GM18505 (cell line): Measurements from ENCODE around the gene ATN1.

Experiments used
- ATAC-seq: cut with Tn5 transposase; IDR thresholded peaks from one replicate; pipeline ENCODE4 v1.9.1; 2021; ENCODE audit not compliant: unreplicated experiment
- POLR2A ChIP-seq: IDR thresholded peaks from 4 replicates; pipeline ENCODE4 v1.6.1; 2011; ENCODE audit warnings: borderline replicate concordance; ENCODE audit not compliant: insufficient read depth, insufficient read length; ENCODE audit errors: extremely low read depth

The ATN1 gene

DNA sequence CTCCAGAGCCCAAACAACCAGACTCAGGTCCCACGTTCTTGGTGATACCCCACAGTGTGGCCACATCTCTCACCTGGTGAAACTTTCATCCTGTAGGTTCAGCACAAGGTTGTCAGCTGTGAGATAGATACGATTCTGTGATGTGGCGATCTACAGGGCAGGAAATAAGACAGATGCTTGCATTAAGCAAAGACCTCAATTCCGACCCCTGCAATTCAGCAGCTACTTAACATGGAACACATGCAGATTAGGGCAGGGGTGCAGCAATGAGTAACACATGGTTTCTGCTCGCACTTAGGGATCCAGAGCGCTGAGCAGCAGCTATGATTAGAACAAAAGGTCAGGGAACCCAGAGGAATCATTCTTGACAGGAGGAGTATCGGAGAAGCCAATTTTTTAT is 38.6 kb downstream of the ATN1 start:
- TF ChIP-seq POLR2A, result no peak
- no peak for ATAC-seq

DNA sequence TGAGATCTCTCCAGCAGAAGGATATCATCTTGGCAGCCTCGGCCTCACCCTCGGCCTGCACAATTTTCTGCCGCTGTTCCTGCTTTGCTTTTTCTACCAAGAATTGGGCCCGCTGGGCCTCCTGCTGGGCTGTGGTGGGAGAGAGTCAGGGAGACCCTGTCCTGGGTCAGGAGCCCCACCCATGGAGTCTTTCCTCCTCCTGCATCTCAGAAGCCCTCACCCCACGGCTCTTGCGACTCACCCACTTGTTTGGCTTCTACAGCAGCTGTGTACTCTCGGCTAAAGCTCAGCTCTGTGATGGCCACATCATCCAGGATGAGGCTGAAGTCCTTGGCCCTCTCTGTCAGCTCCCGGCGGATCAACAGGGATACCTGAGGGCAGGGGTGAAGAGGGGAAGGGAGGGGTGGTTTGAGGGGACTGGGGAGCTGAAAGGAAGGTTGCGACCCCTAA is 39.9 kb downstream of the ATN1 start:
- no peak for ATAC-seq
- no peak for TF ChIP-seq POLR2A

DNA sequence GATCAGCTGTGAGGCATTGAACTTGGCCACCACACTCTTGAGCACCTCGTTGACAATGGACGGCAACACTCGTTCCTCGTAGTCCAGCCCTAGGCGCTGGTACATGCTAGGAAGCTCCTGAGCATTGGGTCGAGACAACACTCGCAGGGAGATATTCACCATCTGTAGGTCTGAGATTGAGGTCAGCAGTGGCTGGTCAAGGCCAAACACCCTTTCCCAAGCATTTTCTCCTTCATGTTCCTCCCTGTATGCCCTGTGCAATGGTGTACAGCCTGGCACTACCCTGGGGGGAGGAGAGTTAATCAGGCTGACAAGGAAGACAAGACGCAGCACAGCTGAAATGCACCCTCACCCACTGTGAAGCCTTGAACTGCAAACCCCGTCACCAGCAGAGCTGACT is 40.7 kb downstream of the ATN1 start:
- ATAC-seq, result no peak
- TF ChIP-seq POLR2A, result no peak

DNA sequence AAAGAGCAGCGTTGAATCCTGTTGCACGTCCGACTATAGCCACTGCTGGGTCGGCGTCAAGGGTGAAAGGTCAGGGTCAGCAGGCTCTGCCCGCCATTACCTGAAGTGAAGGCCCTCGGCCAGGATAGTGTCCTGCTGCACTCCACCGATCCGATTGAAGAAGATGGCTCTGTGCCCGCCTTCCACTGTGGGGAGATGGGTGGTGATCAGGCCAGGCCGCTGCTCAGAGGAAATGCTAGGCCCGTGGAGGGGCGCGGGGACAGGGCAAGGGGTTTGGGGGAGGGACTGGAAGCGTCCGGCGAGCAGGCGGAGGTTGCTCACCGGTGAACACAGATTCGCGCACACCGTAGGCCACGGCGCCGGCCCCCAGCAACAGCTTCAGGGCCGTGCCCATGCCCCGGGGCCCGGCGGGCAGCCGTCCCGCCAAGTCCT is 42.4 kb downstream of the ATN1 start:
- no peak for TF ChIP-seq POLR2A
- peak; percentile 3 for ATAC-seq

GRCh38 chr12:6974180-6974579 is 46.4 kb downstream of the ATN1 start:
- TF ChIP-seq POLR2A, result no peak
- ATAC-seq, result no peak

DNA sequence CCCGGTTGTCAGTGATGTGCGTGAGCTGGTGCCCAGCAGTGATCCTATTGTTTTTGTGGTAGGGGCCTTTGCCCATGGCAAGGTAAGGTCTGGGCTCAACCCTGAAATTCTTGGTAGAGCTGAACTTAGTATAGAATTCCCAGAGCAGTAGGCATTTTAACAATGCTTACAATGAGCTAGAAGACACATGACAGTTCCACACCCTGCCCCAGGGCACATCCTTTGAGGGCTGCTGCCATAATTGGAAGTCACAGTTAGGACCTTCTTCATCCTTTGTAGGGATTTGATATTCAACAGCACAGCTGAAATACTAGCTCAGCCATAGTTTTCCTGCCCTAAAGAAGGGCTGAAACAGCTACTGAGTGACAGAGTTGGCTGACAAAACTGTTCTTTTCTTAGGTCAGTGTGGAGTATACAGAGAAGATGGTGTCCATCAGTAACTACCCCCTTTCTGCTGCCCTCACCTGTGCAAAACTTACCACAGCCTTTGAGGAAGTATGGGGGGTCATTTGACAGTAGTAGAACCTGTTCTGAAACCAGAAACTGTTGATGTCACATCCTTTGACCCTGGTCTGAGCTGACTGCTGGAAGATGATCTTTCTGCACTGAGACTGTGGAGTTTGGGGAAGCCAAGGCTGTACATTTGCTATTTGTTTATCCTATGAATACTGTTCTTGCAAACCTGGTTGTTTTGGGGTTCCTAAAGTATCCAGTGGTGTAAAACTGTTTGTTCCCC is 47.7 kb downstream of the ATN1 start:
- no peak for ATAC-seq
- TF ChIP-seq POLR2A, result no peak

DNA sequence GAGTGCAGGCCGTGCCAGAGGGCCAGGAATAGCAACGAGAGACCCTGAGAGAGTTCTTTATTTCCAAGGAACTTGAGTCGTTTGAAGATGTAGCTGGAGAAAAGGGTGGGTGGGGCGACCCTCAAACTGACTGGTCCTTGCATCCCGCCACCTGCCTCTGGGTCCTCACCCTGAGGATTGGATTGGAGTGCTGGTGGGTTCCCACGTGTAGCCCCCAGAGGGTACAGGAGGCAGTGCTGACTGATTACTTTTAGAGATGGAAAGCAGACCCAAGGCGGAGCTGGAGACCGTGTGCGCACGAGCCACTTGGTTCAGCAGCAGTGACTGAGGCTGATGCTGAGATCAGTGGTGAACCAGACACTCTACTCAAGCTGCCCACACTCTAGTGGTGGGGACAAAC is 49.9 kb downstream of the ATN1 start:
- no peak for TF ChIP-seq POLR2A
- ATAC-seq, result no peak

DNA sequence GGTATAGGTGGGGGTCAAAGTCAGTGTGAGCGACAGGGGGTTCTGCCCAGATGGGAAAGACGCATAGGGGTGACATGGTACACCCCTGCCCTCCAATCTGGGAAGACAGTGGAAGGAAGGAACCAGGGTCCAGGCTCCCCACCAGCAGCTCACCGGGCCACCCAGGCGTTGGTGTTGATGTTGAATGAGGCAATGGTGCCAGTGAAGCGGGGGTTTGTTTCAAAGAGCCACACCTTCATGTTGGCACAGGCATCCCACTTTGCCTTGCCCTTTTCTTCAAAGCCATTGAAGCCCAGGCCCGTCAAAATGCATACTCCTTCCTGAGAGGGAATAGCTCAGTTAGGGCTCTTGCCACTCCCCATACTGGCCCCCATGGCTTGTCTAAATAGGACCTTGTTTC is 50.4 kb downstream of the ATN1 start:
- ATAC-seq, result no peak
- no peak for TF ChIP-seq POLR2A

- no peak for TF ChIP-seq POLR2A
These were observed 50.9 kb downstream of the ATN1 start for GRCh38 chr12:6978611-6979011.

GRCh38 chr12:6979021-6979420 is 51.3 kb downstream of the ATN1 start:
- ATAC-seq, result no peak
- no peak for TF ChIP-seq POLR2A

More at GRCh38 chr12:6978611-6979011, 50.9 kb downstream of the ATN1 start:
- ATAC-seq, result no peak

DNA sequence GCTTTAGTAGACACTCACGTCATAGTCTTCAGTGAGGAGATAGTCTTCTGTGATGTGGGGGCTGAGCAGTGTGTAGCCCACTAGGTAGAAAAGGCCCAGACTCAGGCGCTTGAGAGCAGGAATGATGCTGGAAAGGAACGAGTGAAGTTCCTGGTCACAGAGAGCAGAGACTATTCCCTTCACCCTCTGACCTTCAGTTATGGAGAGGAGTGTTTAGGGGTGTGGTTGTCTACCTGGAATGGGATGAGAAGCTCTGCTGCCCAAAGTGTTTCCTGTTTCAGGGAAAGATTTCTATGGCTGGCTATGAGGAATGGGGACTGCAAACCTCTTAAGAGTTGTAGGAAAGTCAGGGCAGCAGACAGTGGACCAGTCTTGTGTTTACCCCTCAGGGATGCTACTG is 51.7 kb downstream of the ATN1 start:
- TF ChIP-seq POLR2A, result no peak
- no peak for ATAC-seq

GRCh38 chr12:6980075-6980474 is 52.3 kb downstream of the ATN1 start:
- no peak for TF ChIP-seq POLR2A
- ATAC-seq, result no peak

GRCh38 chr12:6980740-6981139 is 53.0 kb downstream of the ATN1 start:
- no peak for ATAC-seq
- no peak for TF ChIP-seq POLR2A

- no peak for ATAC-seq
- no peak for TF ChIP-seq POLR2A
These were observed 53.6 kb downstream of the ATN1 start for GRCh38 chr12:6981152-6982052.

DNA sequence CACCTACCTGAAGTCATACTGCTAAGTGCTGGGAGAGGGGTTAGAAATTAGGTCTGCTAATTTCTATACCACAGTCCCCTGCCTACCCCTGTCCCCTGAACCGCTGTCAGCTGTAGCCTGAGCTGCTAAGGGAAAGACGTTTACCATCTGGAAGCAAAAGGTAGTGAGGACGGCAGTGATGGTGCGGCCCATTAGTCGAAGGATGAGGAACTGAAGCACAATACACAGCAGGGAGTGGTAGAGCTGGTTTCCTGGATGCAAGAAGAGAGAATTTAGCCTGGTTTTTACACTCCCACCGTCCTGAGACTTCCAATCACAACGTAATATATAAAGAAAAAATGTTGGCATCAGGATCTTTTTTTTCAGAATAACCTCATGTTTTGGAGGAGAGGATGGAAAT is 54.8 kb downstream of the ATN1 start:
- TF ChIP-seq POLR2A, result no peak
- ATAC-seq, result no peak
